Right atrium auricular region (tissue), 2 donors: Measurements from ENCODE around the gene HYDIN. TPM values are rescaled to one million over a fixed set of nuclear protein-coding genes. Genes with fewer than 3 reads are reported as not detected.
"Not testable (repeated sequence)": the region's sequence is repeated elsewhere in the genome, so short reads cannot be mapped to it uniquely, and the experiment has no call there.

Experiments used
- DNase-seq: peaks from one replicate; pipeline ENCODE4 v3.0.0-alpha.2; 2019; ENCODE audit warnings: low spot score
- H3K27ac ChIP-seq, 2 donors: fragments of 200-600 bp; sonication (generic); 1 replicate in 1 of 2; 2 replicates in 1 of 2; pipeline ENCODE4 v1.5.1; 2016 to 2019
- H3K27me3 ChIP-seq, 2 donors: fragments of 200-600 bp; sonication (generic); one replicate each; pipeline versions ENCODE4 v1.5.1 to v1.6.0; 2017 to 2019
- H3K36me3 ChIP-seq: fragments of 200-600 bp; sonication (generic); one replicate; pipeline ENCODE4 v1.5.1; 2016
- H3K4me1 ChIP-seq, 2 donors: fragments of 200-600 bp; sonication (generic); one replicate each; pipeline versions ENCODE4 v1.5.1 to v1.6.0; 2017 to 2019
- H3K4me3 ChIP-seq, 2 donors: fragments of 200-600 bp; sonication (generic); 1 replicate in 1 of 2; 2 replicates in 1 of 2; pipeline ENCODE4 v1.5.1; 2017 to 2019; ENCODE audit warnings: mild to moderate bottlenecking in 1 of 2, moderate library complexity in 1 of 2
- H3K9me3 ChIP-seq, 2 donors: fragments of 200-600 bp; sonication (generic); one replicate each; pipeline ENCODE4 v1.5.1; 2019
- total RNA-seq, 2 donors: library from RNA; depleted of rRNA; stranded (reverse); fragments of >200 nt; gene quantifications; one replicate each; pipeline ENCODE4 v1.1.0, GENCODE V29; 2016

Gene HYDIN
- total RNA-seq, 2 donors from 2014 or later, result 1.2 to 3.8 TPM

GRCh38 chr16:71109656-71110208 is 120.8 kb downstream of the HYDIN start:
- DNase-seq, H3K4me1 ChIP-seq: not testable (repeated sequence)

GRCh38 chr16:71105881-71106280 is 124.6 kb downstream of the HYDIN start:
- H3K36me3 ChIP-seq, result not testable (repeated sequence)

More at GRCh38 chr16:71109656-71110208, 120.8 kb downstream of the HYDIN start:
- not testable (repeated sequence) for H3K9me3 ChIP-seq, H3K4me3 ChIP-seq, H3K27ac ChIP-seq, H3K27me3 ChIP-seq, H3K36me3 ChIP-seq

GRCh38 chr16:71083573-71083972 is 146.9 kb downstream of the HYDIN start:
- not testable (repeated sequence) for H3K36me3 ChIP-seq, H3K4me1 ChIP-seq, H3K27me3 ChIP-seq

More at GRCh38 chr16:71105881-71106280, 124.6 kb downstream of the HYDIN start:
- H3K27ac ChIP-seq, H3K27me3 ChIP-seq, H3K4me3 ChIP-seq, H3K4me1 ChIP-seq, H3K9me3 ChIP-seq, DNase-seq: not testable (repeated sequence)

GRCh38 chr16:71080777-71081176 is 149.7 kb downstream of the HYDIN start:
- not testable (repeated sequence) for DNase-seq, H3K36me3 ChIP-seq, H3K27me3 ChIP-seq, H3K27ac ChIP-seq, H3K4me3 ChIP-seq, H3K9me3 ChIP-seq, H3K4me1 ChIP-seq

More at GRCh38 chr16:71083573-71083972, 146.9 kb downstream of the HYDIN start:
- H3K27ac ChIP-seq, H3K4me3 ChIP-seq, DNase-seq, H3K9me3 ChIP-seq: not testable (repeated sequence)

GRCh38 chr16:71080262-71080661 is 150.3 kb downstream of the HYDIN start:
- H3K4me1 ChIP-seq, H3K36me3 ChIP-seq, H3K27ac ChIP-seq, DNase-seq, H3K4me3 ChIP-seq, H3K9me3 ChIP-seq, H3K27me3 ChIP-seq: not testable (repeated sequence)

- not testable (repeated sequence) for H3K27ac ChIP-seq, H3K4me3 ChIP-seq, H3K9me3 ChIP-seq, DNase-seq, H3K36me3 ChIP-seq, H3K4me1 ChIP-seq, H3K27me3 ChIP-seq
Observed at GRCh38 chr16:71070651-71071050, 159.9 kb downstream of the HYDIN start.

GRCh38 chr16:71069842-71070241 is 160.7 kb downstream of the HYDIN start:
- not testable (repeated sequence) for H3K9me3 ChIP-seq, DNase-seq, H3K4me1 ChIP-seq, H3K4me3 ChIP-seq, H3K36me3 ChIP-seq, H3K27me3 ChIP-seq, H3K27ac ChIP-seq

- H3K36me3 ChIP-seq, H3K4me1 ChIP-seq, DNase-seq, H3K27me3 ChIP-seq, H3K9me3 ChIP-seq, H3K27ac ChIP-seq, H3K4me3 ChIP-seq: not testable (repeated sequence)
Observed at GRCh38 chr16:71053897-71054609, 176.5 kb downstream of the HYDIN start.

GRCh38 chr16:71050307-71050706 is 180.2 kb downstream of the HYDIN start:
- H3K27ac ChIP-seq, DNase-seq, H3K4me3 ChIP-seq, H3K9me3 ChIP-seq, H3K36me3 ChIP-seq, H3K27me3 ChIP-seq, H3K4me1 ChIP-seq: not testable (repeated sequence)

GRCh38 chr16:71039368-71040111 is 191.0 kb downstream of the HYDIN start:
- H3K36me3 ChIP-seq, H3K4me3 ChIP-seq, H3K4me1 ChIP-seq, H3K9me3 ChIP-seq, H3K27me3 ChIP-seq, H3K27ac ChIP-seq, DNase-seq: not testable (repeated sequence)

GRCh38 chr16:71038421-71038820 is 192.1 kb downstream of the HYDIN start:
- not testable (repeated sequence) for H3K27me3 ChIP-seq, H3K36me3 ChIP-seq, H3K4me1 ChIP-seq, H3K27ac ChIP-seq, H3K9me3 ChIP-seq, DNase-seq, H3K4me3 ChIP-seq

- H3K9me3 ChIP-seq, DNase-seq, H3K4me3 ChIP-seq, H3K4me1 ChIP-seq, H3K27me3 ChIP-seq, H3K27ac ChIP-seq, H3K36me3 ChIP-seq: not testable (repeated sequence)
Observed at GRCh38 chr16:71037987-71038386, 192.5 kb downstream of the HYDIN start.

- not testable (repeated sequence) for H3K36me3 ChIP-seq, H3K27ac ChIP-seq, H3K9me3 ChIP-seq, H3K4me3 ChIP-seq, H3K27me3 ChIP-seq, H3K4me1 ChIP-seq, DNase-seq
Observed at GRCh38 chr16:71028032-71028727, 202.3 kb downstream of the HYDIN start.

- not testable (repeated sequence) for H3K27ac ChIP-seq, H3K27me3 ChIP-seq, DNase-seq, H3K4me1 ChIP-seq, H3K4me3 ChIP-seq, H3K36me3 ChIP-seq, H3K9me3 ChIP-seq
Observed at GRCh38 chr16:71027511-71027910, 203.0 kb downstream of the HYDIN start.
